ENCODE results near the gene SLC35A2.

DNA sequence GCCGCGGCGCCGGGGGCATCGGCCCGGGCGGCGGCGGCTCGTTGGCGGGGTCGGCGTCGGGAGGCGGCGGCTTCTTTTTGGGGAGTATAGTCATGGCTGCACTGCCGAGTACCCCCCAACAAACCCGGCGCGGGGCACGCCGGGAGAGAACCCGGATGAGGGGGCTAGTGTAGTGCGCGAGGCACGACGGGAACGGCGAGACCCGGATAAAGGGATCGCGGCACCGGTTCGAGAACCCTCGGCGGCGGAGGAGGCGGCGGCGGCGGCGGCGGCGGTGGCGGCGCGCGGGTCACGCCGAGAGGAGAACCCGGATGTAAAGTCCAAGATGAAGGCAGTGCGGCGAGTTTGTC is 46.0 kb upstream of the SLC35A2 start, which contains the start of gene OTUD5:
- TF ChIP-seq, protein P1, sequence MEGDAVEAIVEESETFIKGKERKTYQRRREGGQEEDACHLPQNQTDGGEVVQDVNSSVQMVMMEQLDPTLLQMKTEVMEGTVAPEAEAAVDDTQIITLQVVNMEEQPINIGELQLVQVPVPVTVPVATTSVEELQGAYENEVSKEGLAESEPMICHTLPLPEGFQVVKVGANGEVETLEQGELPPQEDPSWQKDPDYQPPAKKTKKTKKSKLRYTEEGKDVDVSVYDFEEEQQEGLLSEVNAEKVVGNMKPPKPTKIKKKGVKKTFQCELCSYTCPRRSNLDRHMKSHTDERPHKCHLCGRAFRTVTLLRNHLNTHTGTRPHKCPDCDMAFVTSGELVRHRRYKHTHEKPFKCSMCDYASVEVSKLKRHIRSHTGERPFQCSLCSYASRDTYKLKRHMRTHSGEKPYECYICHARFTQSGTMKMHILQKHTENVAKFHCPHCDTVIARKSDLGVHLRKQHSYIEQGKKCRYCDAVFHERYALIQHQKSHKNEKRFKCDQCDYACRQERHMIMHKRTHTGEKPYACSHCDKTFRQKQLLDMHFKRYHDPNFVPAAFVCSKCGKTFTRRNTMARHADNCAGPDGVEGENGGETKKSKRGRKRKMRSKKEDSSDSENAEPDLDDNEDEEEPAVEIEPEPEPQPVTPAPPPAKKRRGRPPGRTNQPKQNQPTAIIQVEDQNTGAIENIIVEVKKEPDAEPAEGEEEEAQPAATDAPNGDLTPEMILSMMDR (IDR thresholded peaks at IDR 0.05) = no peak
- TF ChIP-seq POLR2AphosphoS5 (IDR thresholded peaks at IDR 0.05) = no peak
